NCI-H2171 treated with DMSO at 0.1 percent for 48 hours (cell line): ENCODE data around the gene KIAA1671.
"Not testable (repeated sequence)": the region's sequence is repeated elsewhere in the genome, so short reads cannot be mapped to it uniquely, and the experiment has no call there.

Source experiments
- DNase-seq: peaks from one replicate; lab custom pipeline; 2025; lab: John Stamatoyannopoulos, UW

KIAA1671 gene

GRCh38 chr22:24951942-24952836, at the start of gene KIAA1671:
KIAA1671 (plus strand) TSS chr22:24952716; CDS start chr22:25028000, 75,284 bp downstream.
- DNase-seq: peak; percentile 67

GRCh38 chr22:24905909-24906308, 46.6 kb upstream of the KIAA1671 start:
- DNase-seq: no peak

GRCh38 chr22:24907101-24907500, 45.4 kb upstream of the KIAA1671 start:
- not testable (repeated sequence) for DNase-seq

GRCh38 chr22:24920029-24920428, 32.5 kb upstream of the KIAA1671 start:
- no peak for DNase-seq

- no peak for DNase-seq
Measured at GRCh38 chr22:24925586-24926427, 26.7 kb upstream of the KIAA1671 start.

- DNase-seq: no peak
Measured at GRCh38 chr22:24926428-24926725, 26.1 kb upstream of the KIAA1671 start.

- no peak for DNase-seq
Measured at GRCh38 chr22:24926849-24927579, 25.5 kb upstream of the KIAA1671 start.

- DNase-seq: peak; percentile 8
Measured at GRCh38 chr22:24928322-24928721, 24.2 kb upstream of the KIAA1671 start.

- no peak for DNase-seq
Measured at GRCh38 chr22:24930678-24931077, 21.8 kb upstream of the KIAA1671 start.

GRCh38 chr22:24935771-24936483, 16.6 kb upstream of the KIAA1671 start:
- DNase-seq: no peak

- DNase-seq: peak; percentile 46
Measured at GRCh38 chr22:24937114-24937513, 15.4 kb upstream of the KIAA1671 start.

- peak; percentile 75 for DNase-seq
Measured at GRCh38 chr22:24938741-24939341, 13.7 kb upstream of the KIAA1671 start.

- DNase-seq: no peak
Measured at GRCh38 chr22:24942301-24942700, 10.2 kb upstream of the KIAA1671 start.

- DNase-seq: no peak
Measured at GRCh38 chr22:24944217-24944937, 8.1 kb upstream of the KIAA1671 start.

- no peak for DNase-seq
Measured at GRCh38 chr22:24945430-24945829, 7.1 kb upstream of the KIAA1671 start.

GRCh38 chr22:24947383-24947782, 5.1 kb upstream of the KIAA1671 start:
- no peak for DNase-seq

GRCh38 chr22:24947881-24948280, 4.6 kb upstream of the KIAA1671 start:
- peak; percentile 58 for DNase-seq

- DNase-seq: no peak
Measured at GRCh38 chr22:24948356-24949202, 3.9 kb upstream of the KIAA1671 start.

- no peak for DNase-seq
Measured at GRCh38 chr22:24950272-24950902, 2.1 kb upstream of the KIAA1671 start.
